NCI-H526 treated with DMSO at 0.1 percent for 48 hours (cell line): ENCODE results near the gene DGKB.

Experiments
- DNase-seq: peaks from one replicate; lab custom pipeline; 2025; lab: John Stamatoyannopoulos, UW

DGKB gene

GRCh38 chr7:14688208-14688607, 214.3 kb downstream of the DGKB start:
- no peak for DNase-seq

GRCh38 chr7:14687777-14688176, 214.8 kb downstream of the DGKB start:
- no peak for DNase-seq

- no peak for DNase-seq
Measured at GRCh38 chr7:14687241-14687640, 215.3 kb downstream of the DGKB start.

GRCh38 chr7:14685167-14685566, 217.4 kb downstream of the DGKB start:
- no peak for DNase-seq

DNA sequence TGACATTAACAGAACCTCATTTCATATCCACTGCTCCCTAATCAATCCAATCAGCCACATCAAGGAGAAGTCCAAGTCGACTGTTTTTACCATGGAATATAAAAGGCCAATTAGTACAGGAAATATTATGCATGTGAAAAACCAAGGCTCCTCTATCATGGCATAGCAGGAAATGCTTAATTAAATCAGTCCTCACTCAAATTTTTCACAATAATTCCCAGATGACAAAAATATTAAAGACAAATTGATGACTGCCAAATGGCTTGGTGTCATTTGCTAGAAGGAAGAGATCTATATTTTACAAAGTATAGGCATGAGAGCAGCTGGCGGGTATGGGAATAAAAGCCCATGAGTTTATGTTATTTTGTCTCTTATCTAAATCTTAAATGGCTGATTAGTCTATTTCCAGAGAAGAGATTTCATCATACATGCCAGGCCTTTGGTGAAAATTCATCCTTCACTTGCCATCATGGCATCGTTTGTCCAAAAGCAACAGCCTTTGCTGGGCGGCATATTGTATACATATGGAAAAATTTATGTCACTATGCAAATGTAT, 219.6 kb downstream of the DGKB start:
- DNase-seq: no peak

DNA sequence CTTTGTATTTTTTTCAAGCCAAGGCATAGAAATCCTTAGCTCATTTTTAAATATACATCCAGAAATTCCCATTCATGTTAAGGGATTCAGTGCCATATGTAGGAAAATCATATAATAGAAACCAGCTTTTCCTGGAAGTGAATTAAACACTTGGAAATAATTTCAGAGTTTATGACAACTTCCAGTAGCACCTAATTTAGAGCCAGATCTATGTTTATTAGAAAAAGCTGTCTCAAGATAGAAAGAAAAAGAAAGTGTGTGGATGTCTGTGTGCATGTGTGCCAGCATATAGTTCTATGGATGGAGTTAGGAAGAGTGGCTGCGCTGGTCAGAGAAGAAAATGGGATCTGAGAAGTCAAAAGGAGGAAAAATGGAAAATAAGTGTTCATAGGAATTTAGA, 225.7 kb downstream of the DGKB start:
- DNase-seq: no peak

- no peak for DNase-seq
Measured at GRCh38 chr7:14673202-14673601, 229.3 kb downstream of the DGKB start.

- DNase-seq: no peak
Measured at GRCh38 chr7:14666913-14667312, 235.6 kb downstream of the DGKB start.

DNA sequence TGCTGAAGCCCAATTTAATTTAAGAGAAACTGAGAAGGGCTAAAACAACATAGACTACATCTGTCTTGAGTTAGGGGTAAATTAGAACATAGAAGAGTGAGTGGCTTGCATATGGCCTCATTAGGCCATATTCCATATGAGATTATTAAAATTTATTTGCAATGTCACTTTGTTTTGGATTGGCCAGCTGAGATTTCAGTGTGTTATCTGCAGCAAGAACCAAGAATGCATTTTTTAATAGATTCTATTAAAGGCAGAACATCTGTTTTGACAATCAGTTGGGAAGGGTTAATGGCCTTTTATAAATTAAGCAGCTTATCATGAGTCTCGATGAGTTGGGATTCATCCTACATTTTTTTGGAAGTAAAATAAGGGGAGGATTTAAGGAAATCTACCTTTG, 236.2 kb downstream of the DGKB start:
- DNase-seq: no peak

DNA sequence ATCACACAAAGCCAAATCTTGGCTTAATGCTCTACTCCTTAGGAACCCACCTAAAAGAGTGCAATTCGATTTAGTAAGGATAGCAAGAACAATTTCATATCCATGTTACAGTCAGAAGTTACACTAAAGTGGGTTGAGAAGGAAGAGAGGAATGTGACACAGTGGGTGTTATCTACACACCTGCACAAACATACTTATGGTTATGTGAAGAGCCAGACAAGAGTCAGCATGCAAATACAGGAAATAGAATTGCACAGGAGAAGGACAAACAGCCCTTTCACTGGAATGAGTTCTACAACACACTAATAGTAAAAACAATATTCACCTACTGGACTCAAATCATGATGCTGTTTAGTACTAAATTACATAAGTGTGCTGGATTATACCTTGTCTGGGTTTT, 262.8 kb downstream of the DGKB start:
- DNase-seq: no peak

GRCh38 chr7:14639329-14639728, 263.2 kb downstream of the DGKB start:
- DNase-seq: no peak

GRCh38 chr7:14637968-14638367, 264.6 kb downstream of the DGKB start:
- no peak for DNase-seq

GRCh38 chr7:14635955-14636354, 266.6 kb downstream of the DGKB start:
- DNase-seq: no peak

DNA sequence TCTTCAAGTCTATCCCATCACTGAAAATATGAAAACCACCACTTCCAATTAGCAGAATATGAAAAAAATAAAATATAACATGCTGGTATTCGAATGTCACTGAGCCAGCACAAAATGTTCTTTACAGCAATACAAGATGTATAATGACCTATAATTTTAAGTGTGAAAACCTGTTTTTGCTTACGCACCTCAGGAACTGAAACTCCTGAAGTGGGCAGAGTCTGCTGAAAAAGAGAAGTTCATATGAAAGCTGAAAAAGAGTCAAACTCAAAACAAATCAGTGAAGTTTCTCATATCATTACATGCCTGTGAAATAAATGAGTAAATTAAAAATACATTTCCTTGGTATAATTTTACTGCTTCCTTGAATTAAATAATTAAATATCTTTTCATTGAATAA, 272.5 kb downstream of the DGKB start:
- no peak for DNase-seq

DNA sequence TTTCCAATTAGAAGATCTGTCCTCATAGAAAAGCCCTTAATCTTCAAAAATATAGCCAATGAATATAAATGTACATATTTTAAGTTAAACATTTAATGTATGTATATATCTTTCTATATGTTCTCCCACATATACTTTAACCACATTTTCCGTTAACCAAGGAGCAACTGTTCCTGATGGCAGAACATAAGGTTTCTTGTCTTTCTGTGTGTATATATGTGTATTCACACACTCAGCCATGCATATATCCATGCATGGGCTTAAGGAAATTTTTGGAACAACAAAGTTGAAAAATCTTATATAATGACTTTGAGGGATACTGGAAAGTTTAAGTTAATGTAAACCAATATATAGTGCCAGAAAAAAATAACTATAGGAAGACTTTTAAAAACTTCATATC, 274.0 kb downstream of the DGKB start:
- DNase-seq: no peak

DNA sequence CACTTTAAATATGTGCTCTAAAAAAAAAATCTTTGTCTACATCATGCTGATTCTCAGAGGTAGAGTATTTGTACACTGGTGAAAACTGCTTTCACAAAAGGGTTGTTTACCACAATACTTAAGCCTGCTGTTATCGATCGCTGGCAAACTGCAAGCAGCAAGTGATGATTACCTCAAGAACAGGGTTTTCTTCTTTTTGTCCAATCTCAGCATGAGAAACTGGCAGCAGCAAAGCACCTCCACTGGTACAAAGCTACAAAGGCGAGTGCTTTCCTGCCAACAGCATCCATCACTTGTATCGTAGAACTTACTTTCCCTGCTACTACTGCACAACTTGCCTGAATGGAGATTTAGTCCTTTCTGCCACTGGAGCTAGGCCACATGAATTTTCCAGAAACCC, 276.5 kb downstream of the DGKB start:
- no peak for DNase-seq

GRCh38 chr7:14622559-14622958, 280.0 kb downstream of the DGKB start:
- DNase-seq: no peak

DNA sequence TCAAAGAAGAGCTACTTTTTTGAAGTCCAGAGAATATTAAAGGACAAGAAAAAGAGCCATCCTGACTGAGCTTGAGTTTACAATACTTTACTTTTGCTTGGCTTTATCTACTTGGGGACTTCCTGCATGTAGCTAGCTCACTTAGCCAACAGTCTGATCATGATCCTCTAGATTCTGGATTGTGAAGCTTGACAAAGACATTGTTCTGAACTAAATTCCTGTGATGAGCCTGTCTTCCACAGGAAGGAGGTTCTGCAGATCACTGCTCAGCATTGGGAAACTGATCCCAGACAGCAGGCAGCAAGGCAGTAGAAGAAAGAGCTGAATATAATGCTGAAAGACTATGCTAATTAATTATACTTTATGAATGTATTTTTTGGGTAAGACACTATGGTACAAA, 296.4 kb downstream of the DGKB start:
- no peak for DNase-seq

- DNase-seq: no peak
Measured at GRCh38 chr7:14604606-14605005, 297.9 kb downstream of the DGKB start.

DNA sequence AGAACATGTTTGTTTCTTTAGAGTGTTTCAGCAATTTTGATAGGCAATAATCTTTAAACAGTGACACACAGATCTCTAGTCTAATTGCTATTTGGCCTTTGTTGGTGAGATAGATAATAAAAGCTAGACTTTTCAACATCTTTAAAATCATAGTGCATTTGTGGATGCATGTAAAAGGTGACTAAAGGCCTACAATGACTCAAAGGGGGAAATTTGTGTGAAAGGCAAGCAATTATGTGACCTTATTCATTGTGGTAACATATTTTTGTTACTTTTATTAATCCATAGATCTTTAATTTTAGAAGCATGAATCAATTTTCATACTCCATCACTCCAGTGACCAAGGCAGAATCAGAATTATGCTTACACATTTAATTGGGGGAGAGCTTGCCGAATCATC, 299.7 kb downstream of the DGKB start:
- no peak for DNase-seq

GRCh38 chr7:14600766-14601367, 301.7 kb downstream of the DGKB start:
- no peak for DNase-seq

DNA sequence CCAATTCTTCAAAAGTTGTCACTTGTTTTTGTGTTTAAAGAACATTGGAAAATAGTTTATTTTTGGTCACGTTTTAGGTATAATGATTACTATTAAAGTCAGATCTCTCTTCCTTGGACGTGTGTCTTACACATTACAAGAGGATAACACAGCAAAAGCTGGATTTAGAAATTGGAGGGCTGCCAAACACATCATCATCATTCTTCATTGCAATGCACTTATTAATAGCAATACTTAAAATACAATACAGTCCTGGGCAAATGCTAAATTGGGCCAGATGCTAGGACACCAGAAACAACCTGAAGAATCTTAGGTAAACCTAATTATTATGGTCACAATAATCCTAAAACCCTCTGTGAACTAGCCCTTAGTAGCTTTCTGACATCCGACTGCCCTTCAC, 303.6 kb downstream of the DGKB start:
- DNase-seq: no peak

GRCh38 chr7:14596421-14596820, 306.1 kb downstream of the DGKB start:
- DNase-seq: no peak

- no peak for DNase-seq
Measured at GRCh38 chr7:14590206-14590605, 312.3 kb downstream of the DGKB start.

DNA sequence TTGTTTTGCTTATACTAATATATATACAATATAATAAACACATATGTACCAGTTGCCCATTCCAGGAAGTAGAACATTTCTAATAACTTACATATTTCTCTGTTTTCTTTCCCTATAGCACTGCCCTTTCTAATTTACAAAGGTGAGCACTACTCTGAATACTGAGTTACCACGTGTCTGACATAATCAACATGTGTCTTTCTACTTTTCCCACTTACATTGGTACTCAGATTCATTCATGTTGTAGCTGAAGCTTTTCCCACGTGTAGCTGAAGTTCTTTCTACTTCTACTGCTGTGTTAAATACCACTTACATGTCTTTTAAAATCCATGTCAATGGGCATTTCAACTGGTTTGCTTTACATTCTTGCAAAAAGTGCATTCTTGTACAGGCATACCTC, 317.3 kb downstream of the DGKB start:
- no peak for DNase-seq
